A673 (cell line): ENCODE measurements around the gene CHRNB4.

Experiments
- CTCF ChIP-seq: fragments of 300-800, 200-600 bp; sonication (generic); conservative IDR thresholded peaks from 2 replicates; pipeline ENCODE4 v1.5.1; 2017; ENCODE audit warnings: low read depth, mild to moderate bottlenecking, antibody characterized with exemption, low read length, moderate library complexity, mixed read lengths
- EZH2 ChIP-seq: fragments of 200-600 bp; sonication (generic); IDR thresholded peaks from 2 replicates; pipeline ENCODE4 v1.6.1; 2017; ENCODE audit warnings: borderline replicate concordance, low read depth, mild to moderate bottlenecking, mixed read lengths, antibody characterized with exemption, low read length; ENCODE audit not compliant: poor library complexity, severe bottlenecking

GRCh38 chr15:78604420-78604819 is 36.6 kb downstream of the CHRNB4 start:
- TF ChIP-seq CTCF (no peak), EZH2 (no peak)
